ENCODE results near the gene IRX2. TPM values are rescaled to one million over a fixed set of nuclear protein-coding genes. Genes with fewer than 3 reads are reported as not detected.

IRX2 gene
- total RNA-seq, 1 donor from 2014 or later = 3.7 TPM

- TF ChIP-seq CTCF (IDR thresholded peaks at IDR 0.05) (no peak), POLR2AphosphoS5 (IDR thresholded peaks at IDR 0.05; ENCODE audit: insufficient read depth in 1 of 2, low read depth in 1 of 2) (no peak), POLR2A (IDR thresholded peaks at IDR 0.05) (no peak)
- Histone ChIP-seq H3K4me3 (no peak overlapping the region), H3K4me1 (no peaks in the 10 kb centered on the region), H3K27ac (no peak overlapping the region), H3K9me3 (no peaks in the 10 kb centered on the region), H3K36me3 (no peaks in the 10 kb centered on the region), H3K27me3 (no peaks in the 10 kb centered on the region)
- intact Hi-C loops (cut with DNase I) = no loop called here
- DNase-seq (ENCODE audit: extremely low spot score in 2 of 2) = no peak
Measured at GRCh38 chr5:2782658-2783057, 31.2 kb upstream of the IRX2 start.

- DNase-seq (ENCODE audit: extremely low spot score in 2 of 2) = no peak
- no peak overlapping the region for H3K4me3 ChIP-seq
- TF ChIP-seq CTCF (IDR thresholded peaks at IDR 0.05) (no peak), POLR2AphosphoS5 (IDR thresholded peaks at IDR 0.05; ENCODE audit: insufficient read depth in 1 of 2, low read depth in 1 of 2) (no peak), POLR2A (IDR thresholded peaks at IDR 0.05) (no peak)
- intact Hi-C loops (cut with DNase I) = no loop called here
- H3K27me3 ChIP-seq = no peaks in the 10 kb centered on the region
- no peaks in the 10 kb centered on the region for H3K9me3 ChIP-seq
- no peaks in the 10 kb centered on the region for H3K36me3 ChIP-seq
- no peaks in the 10 kb centered on the region for H3K4me1 ChIP-seq
- H3K27ac ChIP-seq = no peak overlapping the region
Measured at GRCh38 chr5:2780421-2781171, 29.1 kb upstream of the IRX2 start.

- TF ChIP-seq POLR2A (IDR thresholded peaks at IDR 0.05) (no peak), CTCF (IDR thresholded peaks at IDR 0.05) (no peak), POLR2AphosphoS5 (IDR thresholded peaks at IDR 0.05; ENCODE audit: insufficient read depth in 1 of 2, low read depth in 1 of 2) (no peak)
- no peak overlapping the region for H3K27ac ChIP-seq
- H3K27me3 ChIP-seq = no peaks in the 10 kb centered on the region
- DNase-seq (ENCODE audit: extremely low spot score in 2 of 2) = no peak
- H3K36me3 ChIP-seq = no peaks in the 10 kb centered on the region
- no peaks in the 10 kb centered on the region for H3K4me1 ChIP-seq
- H3K9me3 ChIP-seq = no peaks in the 10 kb centered on the region
- H3K4me3 ChIP-seq = no peak overlapping the region
- intact Hi-C loops (cut with DNase I) = no loop called here
Measured at GRCh38 chr5:2779459-2779858, 28.0 kb upstream of the IRX2 start.

GRCh38 chr5:2776337-2777302 is 25.1 kb upstream of the IRX2 start:
- H3K4me1 ChIP-seq = no peaks in the 10 kb centered on the region
- intact Hi-C loops (cut with DNase I) = no loop called here
- DNase-seq (ENCODE audit: extremely low spot score in 2 of 2) = no peak
- no peaks in the 10 kb centered on the region for H3K36me3 ChIP-seq
- TF ChIP-seq POLR2AphosphoS5 (IDR thresholded peaks at IDR 0.05; ENCODE audit: insufficient read depth in 1 of 2, low read depth in 1 of 2) (no peak), POLR2A (IDR thresholded peaks at IDR 0.05) (no peak), CTCF (IDR thresholded peaks at IDR 0.05) (no peak)
- H3K4me3 ChIP-seq = no peak overlapping the region
- H3K27ac ChIP-seq = no peak overlapping the region
- no peaks in the 10 kb centered on the region for H3K27me3 ChIP-seq
- no peaks in the 10 kb centered on the region for H3K9me3 ChIP-seq

All from vagina (tissue), 2 donors.